Activated naive CD8-positive, alpha-beta T cell treated with anti-CD3 and anti-CD28 coated beads, Interleukin-2, amount 50 U/mL, for 16 hours (primary cell): ENCODE measurements around the gene FARS2.
A peak's percentile ranks its signal among the peaks of the same experiment; 100 is the strongest.

Experiments used
- DNase-seq: peaks from one replicate; pipeline ENCODE4 v3.0.0-alpha.2; 2020; ENCODE audit warnings: low read depth, low spot score

FARS2 gene

GRCh38 chr6:5249451-5250122 is 11.7 kb upstream of the FARS2 start:
- no peak for DNase-seq

GRCh38 chr6:5250451-5250850 is 10.9 kb upstream of the FARS2 start:
- no peak for DNase-seq

DNA sequence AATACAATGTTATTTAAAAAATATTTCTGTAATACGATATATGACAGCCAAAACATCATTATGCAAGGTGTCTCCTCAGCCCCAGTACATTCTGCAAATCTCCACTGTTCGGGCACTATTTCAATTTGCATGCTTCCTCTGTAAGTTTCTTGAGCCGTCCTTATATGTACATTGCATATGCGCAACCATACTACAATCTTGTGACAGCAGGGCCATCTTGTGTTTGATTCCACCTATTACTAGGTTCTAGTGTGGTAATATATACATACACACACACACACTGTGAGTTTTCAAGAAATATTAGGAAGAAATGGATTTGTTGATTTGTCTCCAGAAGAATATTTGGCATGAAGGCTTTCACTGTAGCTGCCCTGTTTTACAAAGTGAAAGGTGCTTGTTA is 10.4 kb upstream of the FARS2 start:
- DNase-seq = no peak

GRCh38 chr6:5256952-5257351 is 4.4 kb upstream of the FARS2 start:
- DNase-seq = no peak

DNA sequence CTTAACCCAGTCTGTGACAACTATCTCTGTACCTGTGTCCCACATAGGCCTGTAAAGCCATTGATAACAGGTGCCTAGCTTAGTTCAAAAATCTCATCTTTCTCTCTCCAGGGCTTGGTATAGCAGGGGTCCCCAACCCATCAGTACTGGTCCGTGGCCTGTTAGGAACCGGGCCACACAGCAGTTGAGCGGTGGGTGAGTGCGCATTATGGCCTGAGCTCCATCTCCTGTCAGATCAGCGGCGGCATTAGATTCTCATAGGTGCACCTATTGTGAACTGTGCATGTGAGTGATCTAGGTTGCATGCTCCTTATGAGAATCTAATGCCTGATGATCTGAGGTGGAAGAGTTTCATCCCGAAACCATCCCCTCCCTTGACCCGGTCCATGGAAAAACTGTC is 3.9 kb upstream of the FARS2 start:
- DNase-seq = no peak

- DNase-seq = no peak
Measured at GRCh38 chr6:5259428-5259827, 1.9 kb upstream of the FARS2 start.

- peak; percentile 42 for DNase-seq
Measured at GRCh38 chr6:5260111-5260620, 1.1 kb upstream of the FARS2 start.

- DNase-seq = no peak
Measured at GRCh38 chr6:5261545-5262109, 314 bp downstream of the FARS2 start.

DNA sequence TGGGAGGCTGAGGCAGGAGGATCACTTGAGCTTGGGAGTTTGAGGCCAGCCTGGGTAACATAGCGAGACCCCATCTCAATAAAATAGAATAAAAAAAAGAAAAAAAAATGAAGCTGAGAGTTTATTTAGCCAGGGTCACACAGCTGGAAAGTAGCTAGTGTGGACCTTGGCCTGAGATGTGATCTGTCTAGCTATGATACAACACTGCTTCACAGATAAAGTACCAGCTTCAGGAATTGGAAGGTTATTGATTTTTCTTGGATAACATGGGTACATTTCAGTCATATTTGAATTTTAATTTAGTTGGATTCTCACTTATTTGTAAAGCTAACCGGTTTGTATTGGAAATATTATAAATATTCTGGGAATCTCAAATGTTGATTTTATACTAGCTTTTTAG is 5.1 kb downstream of the FARS2 start:
- DNase-seq = no peak

GRCh38 chr6:5270093-5270680 is 8.9 kb downstream of the FARS2 start:
- DNase-seq = no peak

DNA sequence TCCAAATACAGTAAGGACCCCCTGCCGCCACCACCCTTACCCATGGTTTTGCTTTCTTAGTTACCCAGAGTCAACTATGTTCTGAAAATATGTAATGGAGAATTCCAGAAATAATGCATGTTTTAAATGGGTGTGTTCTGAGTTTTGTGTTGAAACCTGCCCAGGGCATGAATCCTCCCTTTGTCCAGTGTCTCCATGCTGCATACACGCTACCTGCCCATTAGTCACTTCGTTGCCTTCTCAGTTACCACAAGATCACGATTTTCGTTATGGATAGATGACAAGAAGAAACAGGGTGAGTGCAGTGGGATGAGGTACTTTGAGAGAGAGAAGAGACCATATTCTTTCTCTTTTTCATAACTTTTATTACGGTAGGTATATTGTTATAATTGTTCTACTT is 10.6 kb downstream of the FARS2 start:
- no peak for DNase-seq

- no peak for DNase-seq
Measured at GRCh38 chr6:5274231-5274630, 12.9 kb downstream of the FARS2 start.

DNA sequence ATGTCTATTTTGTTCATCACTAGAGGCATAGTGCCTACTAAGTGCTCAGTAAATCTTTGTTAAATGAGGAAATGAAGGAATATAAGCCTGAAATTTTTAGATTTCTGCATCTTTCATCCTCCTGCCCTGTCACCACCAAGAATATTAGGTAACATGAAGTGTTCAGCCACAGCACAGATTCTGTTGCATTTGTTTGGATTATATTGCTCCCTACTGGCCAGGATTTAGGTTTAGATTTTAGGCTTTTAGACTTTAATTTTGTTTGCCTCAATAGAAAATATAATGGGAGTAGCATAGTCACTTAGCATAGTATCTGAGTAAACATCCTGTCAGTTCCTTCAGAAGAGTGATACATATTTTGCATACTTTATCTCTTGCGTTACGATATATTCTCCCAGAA is 14.2 kb downstream of the FARS2 start:
- DNase-seq = no peak

GRCh38 chr6:5276581-5276980 is 15.3 kb downstream of the FARS2 start:
- DNase-seq = no peak

DNA sequence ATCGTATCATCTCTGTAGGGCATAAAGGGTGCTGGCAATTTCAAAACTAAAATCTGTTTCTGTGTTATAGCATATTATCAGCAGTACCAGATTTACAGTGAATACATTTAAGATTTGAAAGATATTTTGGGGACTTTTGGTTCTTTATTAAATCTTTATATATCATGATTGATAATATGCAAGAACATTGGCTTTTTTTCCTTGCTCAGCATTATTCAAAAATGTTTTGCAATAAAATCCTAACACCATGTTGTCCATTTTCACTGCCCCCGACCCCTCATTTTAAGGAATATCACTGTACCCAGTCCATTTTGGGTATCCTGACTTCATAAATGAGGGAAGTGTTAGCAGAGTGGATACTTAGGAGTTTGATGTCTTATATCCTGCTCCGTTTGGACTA is 16.3 kb downstream of the FARS2 start:
- no peak for DNase-seq

DNA sequence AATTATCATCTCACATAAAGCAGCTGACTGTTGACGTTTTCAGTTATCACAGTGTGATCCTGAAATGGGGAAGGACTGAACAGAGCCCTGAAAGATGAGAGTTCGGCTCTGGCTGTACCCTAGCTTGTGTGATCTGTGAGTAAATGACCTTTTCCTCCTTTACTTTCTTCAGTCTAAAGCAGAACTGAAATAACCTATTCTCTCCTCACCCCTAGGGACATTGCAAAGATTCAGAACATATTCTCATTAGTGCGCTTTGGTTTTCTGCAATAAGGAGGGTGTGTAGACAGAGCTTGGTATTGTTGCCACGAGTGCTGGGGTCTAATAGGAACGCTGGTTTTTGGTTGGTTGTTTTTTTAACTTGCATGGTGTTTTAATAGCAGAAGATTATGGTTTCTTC is 16.7 kb downstream of the FARS2 start:
- DNase-seq = no peak

GRCh38 chr6:5278565-5279120 is 17.3 kb downstream of the FARS2 start:
- DNase-seq = no peak

DNA sequence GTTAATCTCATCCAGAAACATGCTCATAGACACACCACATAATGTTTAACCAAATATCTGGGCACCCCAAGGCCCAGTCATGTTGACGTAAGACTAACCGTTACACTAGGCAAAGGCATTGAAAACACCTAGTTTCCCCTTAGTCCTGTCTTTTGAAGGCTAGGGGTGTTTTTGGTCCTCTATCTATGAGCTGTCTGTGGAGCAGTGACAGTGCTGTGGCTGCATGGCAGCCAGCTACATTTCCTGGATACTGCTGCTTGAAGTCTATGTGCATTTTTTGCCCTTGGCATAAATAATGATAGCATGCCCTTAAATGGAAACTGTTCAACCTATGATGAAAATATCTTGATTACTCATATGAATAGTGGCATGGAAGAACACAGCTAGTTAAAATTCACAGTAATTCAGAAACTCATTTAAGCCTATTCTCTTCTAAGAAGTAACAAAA is 18.6 kb downstream of the FARS2 start:
- no peak for DNase-seq

GRCh38 chr6:5280920-5281319 is 19.6 kb downstream of the FARS2 start:
- DNase-seq = no peak

DNA sequence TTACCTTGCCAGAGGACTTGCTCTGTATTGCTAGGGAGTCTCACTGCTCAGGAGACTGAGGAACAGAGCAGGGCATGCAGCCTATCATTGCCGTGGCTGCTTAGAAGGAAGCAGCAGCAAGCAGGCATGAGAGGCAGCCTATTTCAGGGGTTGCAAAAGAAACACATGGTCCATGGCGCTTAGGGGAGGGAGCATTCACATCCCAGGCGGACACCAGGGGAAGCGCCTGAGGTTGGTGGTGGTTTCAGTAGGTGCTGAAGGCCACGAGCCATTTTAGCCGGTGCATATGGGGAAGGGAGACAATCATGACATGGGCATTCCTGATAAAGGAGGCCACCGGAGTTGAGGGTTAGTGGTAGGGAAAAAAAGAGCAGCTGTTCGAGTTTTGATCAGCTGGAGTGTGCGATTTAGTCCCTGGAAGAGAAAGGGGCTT is 20.9 kb downstream of the FARS2 start:
- DNase-seq = no peak

DNA sequence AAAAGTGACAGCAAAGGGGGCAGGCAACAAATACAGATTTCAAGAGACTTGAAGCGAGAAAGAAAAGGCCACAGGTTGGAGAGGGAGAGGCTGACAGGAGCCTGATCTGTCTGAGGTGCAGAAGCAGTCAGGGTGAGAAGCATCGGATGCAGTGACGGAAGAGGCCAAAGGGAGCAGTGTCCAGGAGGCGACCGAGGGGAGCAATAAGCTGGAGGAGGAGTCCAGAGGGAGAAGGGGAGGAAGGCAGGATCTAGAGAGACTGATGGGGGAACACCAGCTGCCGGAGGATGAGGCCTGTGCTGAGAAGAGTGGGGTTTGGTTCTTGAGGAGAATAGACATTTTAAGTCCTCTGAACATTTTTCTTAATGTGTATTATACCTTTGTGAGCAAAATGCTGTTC is 23.8 kb downstream of the FARS2 start:
- no peak for DNase-seq

- DNase-seq = no peak
Measured at GRCh38 chr6:5285526-5285925, 24.2 kb downstream of the FARS2 start.

GRCh38 chr6:5286780-5287179 is 25.5 kb downstream of the FARS2 start:
- DNase-seq = no peak
